H9 (cell line): ENCODE measurements around the gene CELF1. TPM values are rescaled to one million over a fixed set of nuclear protein-coding genes. Genes with fewer than 3 reads are reported as not detected.
A peak's percentile ranks its signal among the peaks of the same experiment; 100 is the strongest.

Experiments
- DNase-seq: peaks from one replicate; pipeline ENCODE4 v3.0.0-alpha.2; 2017
- H2AFZ ChIP-seq: one replicate; pipeline ENCODE4 v1.6.1; 2013; ENCODE audit warnings: mild to moderate bottlenecking, low read length, control low read depth, moderate library complexity
- H2AK5ac ChIP-seq: 2 replicates; pipeline ENCODE4 v1.6.1; 2013; ENCODE audit warnings: low read length, control low read depth, mixed read lengths; ENCODE audit not compliant: insufficient read length
- H2BK120ac ChIP-seq: one replicate; pipeline ENCODE4 v1.6.1; 2013; ENCODE audit warnings: low read depth, mild to moderate bottlenecking, low read length, control low read depth, inconsistent platforms; ENCODE audit not compliant: poor library complexity, severe bottlenecking
- H2BK12ac ChIP-seq: 2 replicates; pipeline ENCODE4 v1.6.1; 2013; ENCODE audit warnings: low read length, control low read depth, mixed read lengths, low read depth; ENCODE audit not compliant: insufficient read length
- H2BK15ac ChIP-seq: 2 replicates; pipeline ENCODE4 v1.6.1; 2013; ENCODE audit warnings: low read depth, low read length, control low read depth
- H2BK20ac ChIP-seq: one replicate; pipeline ENCODE4 v1.6.1; 2013; ENCODE audit warnings: low read depth, mild to moderate bottlenecking, low read length, control low read depth, inconsistent platforms; ENCODE audit not compliant: poor library complexity, severe bottlenecking
- H2BK5ac ChIP-seq: 2 replicates; pipeline ENCODE4 v1.6.1; 2013; ENCODE audit warnings: low read length, control low read depth, mixed read lengths; ENCODE audit not compliant: insufficient read length
- H3K14ac ChIP-seq: 2 replicates; pipeline ENCODE4 v1.6.1; 2013; ENCODE audit warnings: low read length, control low read depth; ENCODE audit not compliant: insufficient read depth
- H3K18ac ChIP-seq: 2 replicates; pipeline ENCODE4 v1.6.1; 2013; ENCODE audit warnings: low read depth, mild to moderate bottlenecking, mixed read lengths, low read length, control low read depth; ENCODE audit not compliant: insufficient read length
- H3K23ac ChIP-seq: 2 replicates; pipeline ENCODE4 v1.6.1; 2013; ENCODE audit warnings: low read length, control low read depth, mixed read lengths, low read depth; ENCODE audit not compliant: insufficient read length
- H3K23me2 ChIP-seq: 2 replicates; pipeline ENCODE4 v1.6.1; 2013; ENCODE audit warnings: low read depth, mild to moderate bottlenecking, mixed read lengths, low read length, control low read depth; ENCODE audit not compliant: insufficient read length, poor library complexity, severe bottlenecking
- H3K27ac ChIP-seq: 2 replicates; pipeline ENCODE4 v1.5.1; 2013; ENCODE audit warnings: low read length, control low read depth, mixed read lengths, low read depth; ENCODE audit not compliant: insufficient read length
- H3K27me3 ChIP-seq: 2 replicates; pipeline ENCODE4 v1.6.1; 2013; ENCODE audit warnings: low read length, control low read depth, inconsistent platforms; ENCODE audit not compliant: insufficient read depth
- H3K4ac ChIP-seq: 2 replicates; pipeline ENCODE4 v1.6.1; 2013; ENCODE audit warnings: low read depth, mild to moderate bottlenecking, control low read depth, inconsistent platforms, low read length, moderate library complexity
- H3K4me1 ChIP-seq: 2 replicates; pipeline ENCODE4 v1.6.1; 2013; ENCODE audit warnings: low read length, control low read depth, inconsistent platforms; ENCODE audit not compliant: insufficient read depth
- H3K4me2 ChIP-seq: 2 replicates; pipeline ENCODE4 v1.6.1; 2013; ENCODE audit warnings: low read length, control low read depth, mixed read lengths; ENCODE audit not compliant: insufficient read length, insufficient read depth
- H3K56ac ChIP-seq: 2 replicates; pipeline ENCODE4 v1.6.1; 2013; ENCODE audit warnings: low read depth, mild to moderate bottlenecking, mixed read lengths, low read length, control low read depth; ENCODE audit not compliant: insufficient read length
- H3K79me1 ChIP-seq: 2 replicates; pipeline ENCODE4 v1.6.1; 2013; ENCODE audit warnings: low read depth, mild to moderate bottlenecking, moderate library complexity, low read length, control low read depth, inconsistent platforms; ENCODE audit not compliant: insufficient read depth, poor library complexity, severe bottlenecking
- H3K79me2 ChIP-seq: 2 replicates; pipeline ENCODE4 v1.6.1; 2013; ENCODE audit warnings: low read length, control low read depth, inconsistent platforms; ENCODE audit not compliant: insufficient read depth
- H3K9ac ChIP-seq: 2 replicates; pipeline ENCODE4 v1.6.1; 2013; ENCODE audit warnings: low read length, control low read depth, mixed read lengths; ENCODE audit not compliant: insufficient read length; ENCODE audit errors: extremely low read depth
- H3K9me3 ChIP-seq: one replicate; pipeline ENCODE4 v1.6.1; 2013; ENCODE audit warnings: low read depth, low read length, inconsistent platforms; ENCODE audit not compliant: control insufficient read depth
- H3T11ph ChIP-seq: one replicate; pipeline ENCODE4 v1.6.1; 2013; ENCODE audit warnings: mild to moderate bottlenecking, low read length, control low read depth, inconsistent platforms
- H4K20me1 ChIP-seq: one replicate; pipeline ENCODE4 v1.6.1; 2013; ENCODE audit not compliant: control insufficient read depth, insufficient read length, insufficient read depth
- H4K5ac ChIP-seq: 2 replicates; pipeline ENCODE4 v1.6.1; 2013; ENCODE audit warnings: low read depth, mild to moderate bottlenecking, mixed read lengths, low read length, control low read depth; ENCODE audit not compliant: insufficient read length
- H4K8ac ChIP-seq: replicated peaks from 2 replicates; pipeline ENCODE4 v1.6.1; 2013; ENCODE audit warnings: low read length, control low read depth, mixed read lengths, low read depth; ENCODE audit not compliant: insufficient read length
- H4K91ac ChIP-seq: 2 replicates; pipeline ENCODE4 v1.6.1; 2013; ENCODE audit warnings: low read depth, mild to moderate bottlenecking, moderate library complexity, mixed read lengths, low read length, control low read depth; ENCODE audit not compliant: insufficient read length
- H3K27ac Mint-ChIP-seq, 3 experiments: 2 replicates in 2 of 3; 3 replicates in 1 of 3; pipeline ENCODE4 v1.8.0; 2020 to 2021; ENCODE audit warnings: mixed read lengths in 3 of 3, mild to moderate bottlenecking in 1 of 3, moderate library complexity in 1 of 3
- H3K27me3 Mint-ChIP-seq: 2 replicates; pipeline ENCODE4 v1.8.0; 2021; ENCODE audit warnings: low read depth, mild to moderate bottlenecking, moderate library complexity, mixed read lengths
- H3K36me3 Mint-ChIP-seq, 3 experiments: 2 replicates in 2 of 3; 3 replicates in 1 of 3; pipeline ENCODE4 v1.8.0; 2020 to 2021; ENCODE audit warnings: low read depth in 3 of 3, mixed read lengths in 3 of 3; ENCODE audit not compliant: insufficient read depth in 1 of 3
- H3K4me1 Mint-ChIP-seq, 2 experiments: 2 replicates each; pipeline ENCODE4 v1.8.0; 2020; ENCODE audit warnings: mixed read lengths in 2 of 2
- H3K4me3 Mint-ChIP-seq, 2 experiments: 2 replicates in 1 of 2; 3 replicates in 1 of 2; pipeline ENCODE4 v1.8.0; 2020 to 2021; ENCODE audit warnings: mild to moderate bottlenecking in 2 of 2, mixed read lengths in 2 of 2, moderate library complexity in 1 of 2
- H3K9me3 Mint-ChIP-seq, 2 experiments: 2 replicates in 1 of 2; 3 replicates in 1 of 2; pipeline ENCODE4 v1.8.0; 2020; ENCODE audit warnings: mild to moderate bottlenecking in 2 of 2, mixed read lengths in 2 of 2, moderate library complexity in 1 of 2
- CTCF ChIP-seq: fragments of 200-600 bp; sonication (generic); conservative IDR thresholded peaks from 3 replicates; pipeline ENCODE4 v1.8.0; 2021; ENCODE audit warnings: antibody characterized with exemption, mild to moderate bottlenecking
- WGBS: extraction: QIAGEN DNeasy Blood & Tissue Kit; methylation state at CpG from one replicate; pipeline ENCODE4 v1.1.7; 2013; ENCODE audit warnings: missing lambda C conversion rate, low lambda C conversion rate, mixed read lengths; ENCODE audit not compliant: insufficient read length; ENCODE audit errors: extremely low coverage; 5-methylcytosine and 5-hydroxymethylcytosine counted together
- total RNA-seq: library from RNA; stranded (reverse); gene quantifications from 2 replicates; pipeline ENCODE4 v1.2.1, GENCODE V29; 2021

Gene CELF1
- total RNA-seq, 1 experiment from 2014 or later, result 211 TPM

GRCh38 chr11:47443028-47443700, 109.8 kb downstream of the CELF1 start:
- H2BK15ac ChIP-seq, result no peak overlapping the region
- H2BK120ac ChIP-seq, result no peak overlapping the region
- Mint-ChIP-seq H3K4me1 (peaks cover 4% of the 10 kb centered on the region in 2 experiments; a peak in 2 of 4 replicates), H3K27me3 (no peaks in the 10 kb centered on the region), H3K4me3 (no peak overlapping the region; a peak in 1 of 5 replicates), H3K9me3 (no peaks in the 10 kb centered on the region), H3K36me3 (no peaks in the 10 kb centered on the region), H3K27ac (peak overlapping the region in 1 of 3 experiments; percentile 45; a peak in 1 of 7 replicates)
- no peak overlapping the region for H2BK20ac ChIP-seq
- no peaks in the 10 kb centered on the region for H3K9me3 ChIP-seq
- H3K79me1 ChIP-seq, result no peaks in the 10 kb centered on the region
- H3K27ac ChIP-seq, result no peak overlapping the region
- H3K79me2 ChIP-seq, result no peaks in the 10 kb centered on the region
- no peak overlapping the region for H2AFZ ChIP-seq
- no peak overlapping the region for H3K18ac ChIP-seq
- no peak overlapping the region for H2BK12ac ChIP-seq
- no peak for DNase-seq
- H4K8ac ChIP-seq, result no peak overlapping the region
- no peaks in the 10 kb centered on the region for H4K20me1 ChIP-seq
- no peaks in the 10 kb centered on the region for H3K23me2 ChIP-seq
- no peak overlapping the region for H2BK5ac ChIP-seq
- no CpG with 5 or more reads among the region's 12 CpGs for WGBS
- no peak overlapping the region for H3K4me2 ChIP-seq
- H4K91ac ChIP-seq, result no peak overlapping the region
- no peaks in the 10 kb centered on the region for H3K4me1 ChIP-seq
- H3K56ac ChIP-seq, result no peak overlapping the region
- H3K9ac ChIP-seq, result no peak overlapping the region
- no peak overlapping the region for H3K4ac ChIP-seq
- no peak overlapping the region for H4K5ac ChIP-seq
- no peak overlapping the region for H3K14ac ChIP-seq
- no peak overlapping the region for H3K23ac ChIP-seq
- peak; percentile 40; the same call in 2 of the 3 replicates for TF ChIP-seq CTCF
- H2AK5ac ChIP-seq, result no peak overlapping the region
- no peak overlapping the region for H3T11ph ChIP-seq
- no peaks in the 10 kb centered on the region for H3K27me3 ChIP-seq
